ENCODE results near the gene RAB40C. TPM values are rescaled to one million over a fixed set of nuclear protein-coding genes. Genes with fewer than 3 reads are reported as not detected.

The RAB40C gene
- total and polyA plus RNA-seq, 2 experiments from 2014 or later = 30.2 to 32.7 TPM

GRCh38 chr16:586645-587590 is 2.9 kb upstream of the RAB40C start:
- no peaks in the 10 kb centered on the region for H3K9me3 ChIP-seq (ENCODE audit: low read depth)
- no peak for DNase-seq (ENCODE audit: low spot score)
- WGBS (ENCODE audit: low lambda C conversion rate, missing lambda C conversion rate) = 92% methylated on average over 14 of the region's 14 CpGs
- H3K9me2 ChIP-seq (replicated peaks; ENCODE audit: insufficient read depth) = no peaks in the 10 kb centered on the region
- H4K20me1 ChIP-seq (ENCODE audit: insufficient read depth, poor library complexity, severe bottlenecking) = peaks cover 8% of the 10 kb centered on the region
- no peak overlapping the region for H3K27ac ChIP-seq
- H3K4me2 ChIP-seq = peak overlapping the region; percentile 98
- H3K4me1 ChIP-seq (ENCODE audit: insufficient read depth) = peaks cover 18% of the 10 kb centered on the region
- no peaks in the 10 kb centered on the region for H3K27me3 ChIP-seq
- H3K79me2 ChIP-seq = peaks cover 35% of the 10 kb centered on the region
- no peak overlapping the region for H2AFZ ChIP-seq
- no peak for TF ChIP-seq EZH2phosphoT487 (IDR thresholded peaks at IDR 0.05; ENCODE audit: low read depth, severe bottlenecking, unreplicated experiment)
- TF ChIP-seq, protein P1, sequence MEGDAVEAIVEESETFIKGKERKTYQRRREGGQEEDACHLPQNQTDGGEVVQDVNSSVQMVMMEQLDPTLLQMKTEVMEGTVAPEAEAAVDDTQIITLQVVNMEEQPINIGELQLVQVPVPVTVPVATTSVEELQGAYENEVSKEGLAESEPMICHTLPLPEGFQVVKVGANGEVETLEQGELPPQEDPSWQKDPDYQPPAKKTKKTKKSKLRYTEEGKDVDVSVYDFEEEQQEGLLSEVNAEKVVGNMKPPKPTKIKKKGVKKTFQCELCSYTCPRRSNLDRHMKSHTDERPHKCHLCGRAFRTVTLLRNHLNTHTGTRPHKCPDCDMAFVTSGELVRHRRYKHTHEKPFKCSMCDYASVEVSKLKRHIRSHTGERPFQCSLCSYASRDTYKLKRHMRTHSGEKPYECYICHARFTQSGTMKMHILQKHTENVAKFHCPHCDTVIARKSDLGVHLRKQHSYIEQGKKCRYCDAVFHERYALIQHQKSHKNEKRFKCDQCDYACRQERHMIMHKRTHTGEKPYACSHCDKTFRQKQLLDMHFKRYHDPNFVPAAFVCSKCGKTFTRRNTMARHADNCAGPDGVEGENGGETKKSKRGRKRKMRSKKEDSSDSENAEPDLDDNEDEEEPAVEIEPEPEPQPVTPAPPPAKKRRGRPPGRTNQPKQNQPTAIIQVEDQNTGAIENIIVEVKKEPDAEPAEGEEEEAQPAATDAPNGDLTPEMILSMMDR (IDR thresholded peaks at IDR 0.05; ENCODE audit: poor library complexity) = no peak
- no peak for TF ChIP-seq EZH2 (IDR thresholded peaks at IDR 0.05; ENCODE audit: borderline replicate concordance)
- no peak overlapping the region for H3K4me3 ChIP-seq
- no peaks in the 10 kb centered on the region for H3K36me3 ChIP-seq (replicated peaks; ENCODE audit: insufficient read depth, low read depth)

DNA sequence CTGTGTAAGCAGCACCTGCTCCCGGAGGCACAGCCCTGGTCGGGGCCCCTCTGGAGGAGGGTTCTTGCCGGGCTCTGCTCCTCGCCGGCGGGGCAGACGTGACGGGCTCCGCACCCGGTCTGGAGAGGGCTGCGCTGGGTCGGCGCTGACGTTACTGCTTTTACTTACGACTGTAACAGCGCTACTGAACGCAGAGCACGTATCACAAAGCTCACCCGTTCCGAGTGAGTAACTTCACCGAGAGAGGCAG is 1.3 kb upstream of the RAB40C start:
- TF ChIP-seq EZH2 (IDR thresholded peaks at IDR 0.05; ENCODE audit: borderline replicate concordance) (no peak), EZH2phosphoT487 (IDR thresholded peaks at IDR 0.05; ENCODE audit: low read depth, severe bottlenecking, unreplicated experiment) (no peak)
- TF ChIP-seq, protein P1 (IDR thresholded peaks at IDR 0.05; ENCODE audit: poor library complexity) = no peak
- peak overlapping the region; percentile 96 for H3K4me3 ChIP-seq
- no peaks in the 10 kb centered on the region for H3K9me3 ChIP-seq (ENCODE audit: low read depth)
- WGBS (ENCODE audit: low lambda C conversion rate, missing lambda C conversion rate) = under 1% methylated on average over 17 of the region's 21 CpGs
- H3K36me3 ChIP-seq (replicated peaks; ENCODE audit: insufficient read depth, low read depth) = no peaks in the 10 kb centered on the region
- peaks cover 8% of the 10 kb centered on the region for H4K20me1 ChIP-seq (ENCODE audit: insufficient read depth, poor library complexity, severe bottlenecking)
- H3K79me2 ChIP-seq = peaks cover 46% of the 10 kb centered on the region
- H3K4me1 ChIP-seq (ENCODE audit: insufficient read depth) = peaks cover 32% of the 10 kb centered on the region
- H3K27ac ChIP-seq = peak overlapping the region; percentile 98
- no peaks in the 10 kb centered on the region for H3K9me2 ChIP-seq (replicated peaks; ENCODE audit: insufficient read depth)
- H2AFZ ChIP-seq = peak overlapping the region; percentile 76
- peak overlapping the region; percentile 98 for H3K4me2 ChIP-seq
- peak; percentile 82 for DNase-seq (ENCODE audit: low spot score)
- H3K27me3 ChIP-seq = no peaks in the 10 kb centered on the region

DNA sequence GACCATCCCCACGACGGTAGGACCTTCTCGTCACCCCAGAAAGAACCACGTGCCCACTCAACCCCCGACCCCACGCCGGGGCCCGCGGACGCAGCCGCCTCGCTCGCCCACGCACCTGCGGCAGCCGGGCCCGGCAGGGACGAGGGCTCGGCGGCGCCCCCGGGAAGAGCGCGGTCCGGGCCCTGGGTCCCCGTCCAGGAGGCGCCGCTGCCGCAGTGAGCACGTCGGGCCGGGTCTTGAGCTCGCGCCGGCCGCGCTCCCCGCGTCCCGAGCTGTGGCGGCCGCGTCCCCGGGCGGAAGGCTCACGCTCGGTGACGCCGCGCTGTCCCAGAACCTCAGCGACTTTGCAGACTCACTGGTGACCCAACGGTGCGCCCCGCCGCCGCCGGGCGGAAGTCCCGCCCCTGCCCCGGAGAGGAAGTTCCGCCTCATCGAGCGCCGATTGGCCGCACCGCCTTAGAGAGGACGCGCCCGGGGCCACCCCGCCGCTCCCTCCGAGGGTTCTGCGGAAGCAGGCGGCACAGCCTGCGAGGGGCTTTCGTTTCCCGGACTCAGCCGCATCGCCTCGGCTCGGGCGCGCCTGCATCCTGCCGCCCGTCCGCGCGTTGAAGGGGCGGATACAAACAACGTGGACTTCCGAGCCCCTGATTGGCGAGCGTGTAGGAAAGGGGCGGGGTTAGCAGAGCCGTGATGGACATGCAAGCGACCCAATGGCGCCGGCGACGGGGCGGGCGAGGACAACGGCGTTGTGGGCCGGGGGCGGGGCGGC is 793 bp upstream of the RAB40C start:
- DNase-seq (ENCODE audit: low spot score) = peak; percentile 97
- no peaks in the 10 kb centered on the region for H3K9me3 ChIP-seq (ENCODE audit: low read depth)
- H3K4me3 ChIP-seq = peak overlapping the region; percentile 96
- 0% methylated on average over 43 of the region's 107 CpGs for WGBS (ENCODE audit: low lambda C conversion rate, missing lambda C conversion rate)
- H3K9me2 ChIP-seq (replicated peaks; ENCODE audit: insufficient read depth) = no peaks in the 10 kb centered on the region
- H3K27ac ChIP-seq = peak overlapping the region; percentile 98
- peak overlapping the region; percentile 98 for H3K4me2 ChIP-seq
- TF ChIP-seq EZH2 (IDR thresholded peaks at IDR 0.05; ENCODE audit: borderline replicate concordance) = no peak
- no peak for TF ChIP-seq EZH2phosphoT487 (IDR thresholded peaks at IDR 0.05; ENCODE audit: low read depth, severe bottlenecking, unreplicated experiment)
- TF ChIP-seq, protein P1 (IDR thresholded peaks at IDR 0.05; ENCODE audit: poor library complexity) = no peak
- peaks cover 37% of the 10 kb centered on the region for H3K4me1 ChIP-seq (ENCODE audit: insufficient read depth)
- H3K79me2 ChIP-seq = peaks cover 50% of the 10 kb centered on the region
- H3K36me3 ChIP-seq (replicated peaks; ENCODE audit: insufficient read depth, low read depth) = no peaks in the 10 kb centered on the region
- peak overlapping the region; percentile 76 for H2AFZ ChIP-seq
- peaks cover 8% of the 10 kb centered on the region for H4K20me1 ChIP-seq (ENCODE audit: insufficient read depth, poor library complexity, severe bottlenecking)
- H3K27me3 ChIP-seq = no peaks in the 10 kb centered on the region

All from hepatocyte (in vitro differentiated cells).